HG03066 (cell line): Measurements from ENCODE around the gene RGS17.
"Not testable (repeated sequence)": the region's sequence is repeated elsewhere in the genome, so short reads cannot be mapped to it uniquely, and the experiment has no call there.

ENCODE experiments used
- ATAC-seq: cut with Tn5 transposase; IDR thresholded peaks from one replicate; pipeline ENCODE4 v1.9.1; 2021; ENCODE audit warnings: low read depth; ENCODE audit not compliant: unreplicated experiment

Gene RGS17

DNA sequence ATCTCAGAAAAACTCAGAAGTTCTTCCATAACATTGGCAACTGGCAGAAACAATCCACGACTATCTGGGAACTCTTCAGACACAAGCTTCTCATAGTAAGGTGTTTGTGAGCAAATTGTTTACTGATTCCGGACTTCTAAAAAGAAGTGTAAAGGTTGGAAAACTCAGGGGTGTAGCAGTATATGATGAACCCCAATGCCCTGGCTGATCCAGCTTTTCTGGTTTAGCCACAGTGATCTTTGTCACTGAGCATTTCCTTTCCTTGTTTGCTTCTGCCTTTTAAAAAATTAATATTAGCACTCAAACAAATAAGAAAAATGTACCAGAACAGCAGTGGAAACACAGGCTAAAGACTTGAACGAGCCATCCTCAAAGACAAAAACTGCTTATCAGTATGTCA is 4.9 kb downstream of the RGS17 start:
- ATAC-seq: no peak

DNA sequence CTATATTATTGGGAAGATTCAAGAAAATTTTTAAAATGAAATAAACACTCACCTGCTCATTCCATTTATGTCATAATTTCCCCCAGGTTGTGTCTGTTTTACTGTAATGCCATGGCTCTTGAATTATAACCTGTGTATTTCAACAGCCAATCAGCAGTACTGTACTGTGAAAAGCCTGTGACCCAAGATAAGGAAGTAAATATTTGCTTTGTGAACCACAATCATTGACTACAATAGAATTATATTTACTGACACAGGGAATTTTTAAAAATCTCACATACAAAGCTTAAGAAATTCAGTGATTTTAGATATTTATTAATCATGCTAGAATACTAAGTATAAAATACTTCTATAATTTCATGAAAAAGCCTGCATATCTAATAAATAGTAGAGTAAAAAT is 6.0 kb downstream of the RGS17 start:
- no peak for ATAC-seq

DNA sequence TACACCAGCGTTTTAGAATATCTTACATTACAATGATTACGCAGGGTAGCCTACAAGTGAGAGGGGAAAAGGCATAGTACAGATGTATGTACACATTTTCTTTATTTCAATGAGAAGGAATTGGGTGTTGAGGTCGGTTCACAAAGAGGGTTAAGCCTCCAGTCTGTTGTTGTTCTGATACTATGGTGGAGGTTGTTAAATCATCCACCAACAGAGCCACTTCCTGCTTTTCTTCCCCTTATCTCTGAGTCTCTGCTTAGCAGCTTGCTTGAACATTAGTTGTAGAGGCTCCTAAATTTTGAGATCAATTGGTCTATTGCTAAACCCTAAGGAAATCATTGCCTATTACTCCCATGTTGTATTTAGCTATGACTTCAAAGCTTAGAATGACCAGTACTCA is 7.3 kb downstream of the RGS17 start:
- no peak for ATAC-seq

DNA sequence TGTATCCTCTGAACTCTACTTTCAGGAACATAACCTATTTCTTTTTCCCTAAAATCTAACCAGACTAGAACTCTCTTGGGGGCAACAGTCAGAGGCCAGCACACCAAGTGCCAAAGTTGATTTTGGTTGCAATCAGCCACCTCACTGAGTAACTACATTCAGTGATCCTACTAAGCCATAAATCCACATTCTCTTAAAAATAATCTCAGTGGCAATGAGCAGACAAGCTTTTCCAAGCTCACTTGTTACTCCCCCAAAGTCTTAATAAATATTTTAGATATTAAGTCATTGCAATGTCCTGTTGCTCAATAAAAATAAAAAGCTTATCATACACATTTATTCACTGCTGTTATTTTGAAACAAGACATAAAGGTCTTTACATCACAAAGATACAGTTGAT is 9.8 kb downstream of the RGS17 start:
- ATAC-seq: no peak

- peak; percentile 96 for ATAC-seq
These were observed 12.8 kb downstream of the RGS17 start for GRCh38 chr6:153117986-153118879.

DNA sequence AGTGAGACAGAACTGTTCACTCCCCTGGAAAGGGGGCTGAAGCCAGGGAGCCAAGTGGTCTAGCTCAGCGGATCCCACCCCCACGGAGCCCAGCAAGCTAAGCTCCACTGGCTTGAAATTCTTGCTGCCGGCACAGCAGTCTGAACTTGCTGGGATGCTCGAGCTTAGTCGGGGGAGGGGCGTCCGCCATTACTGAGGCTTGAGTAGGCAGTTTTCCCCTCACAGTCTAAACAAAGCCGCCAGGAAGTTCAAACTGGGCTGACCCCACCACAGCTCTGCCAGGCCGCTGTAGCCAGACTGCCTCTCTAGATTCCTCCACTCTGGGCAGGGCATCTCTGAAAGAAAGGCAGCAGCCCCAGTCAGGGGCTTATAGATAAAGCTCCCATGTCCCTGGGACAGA is 20.0 kb downstream of the RGS17 start:
- not testable (repeated sequence) for ATAC-seq

- not testable (repeated sequence) for ATAC-seq
These were observed 20.5 kb downstream of the RGS17 start for GRCh38 chr6:153110612-153111011.

DNA sequence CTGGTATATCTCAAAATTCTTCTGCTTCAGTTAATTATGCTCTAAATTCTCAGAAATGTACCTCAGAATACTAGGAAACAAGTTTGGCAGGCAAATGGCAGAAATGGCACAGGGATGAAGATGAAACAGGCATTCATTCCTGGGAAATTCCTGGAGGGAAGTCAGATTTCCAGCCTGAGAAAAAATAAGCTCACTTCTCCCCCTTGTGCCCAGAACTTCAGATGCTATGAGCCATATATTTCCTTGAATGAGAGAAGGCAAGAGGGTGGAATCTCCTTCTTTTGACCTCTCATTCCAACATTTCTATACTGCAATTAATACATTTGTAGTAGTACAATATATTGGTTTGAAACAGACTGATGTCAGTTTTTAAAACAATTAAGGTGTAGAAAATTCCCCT is 22.8 kb downstream of the RGS17 start:
- no peak for ATAC-seq

DNA sequence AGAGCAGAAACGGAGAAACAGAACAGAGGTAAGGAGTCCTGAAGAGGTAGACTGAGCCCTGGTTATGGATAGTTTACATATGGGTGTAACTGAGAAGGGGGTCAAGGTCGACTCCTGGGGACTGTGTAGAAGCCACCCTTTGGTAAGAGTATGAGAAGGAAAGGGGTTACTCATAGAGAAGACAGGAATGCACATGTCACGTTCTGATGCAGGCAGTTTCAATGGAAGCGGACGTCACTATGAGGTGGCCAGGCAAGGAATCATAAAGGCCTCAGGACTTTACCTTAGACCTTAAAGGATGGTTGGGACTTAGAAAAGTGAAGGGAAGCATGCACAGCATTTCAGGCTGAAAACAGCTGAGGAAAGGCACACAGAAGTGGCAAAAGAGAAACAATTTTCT is 25.1 kb downstream of the RGS17 start:
- no peak for ATAC-seq

DNA sequence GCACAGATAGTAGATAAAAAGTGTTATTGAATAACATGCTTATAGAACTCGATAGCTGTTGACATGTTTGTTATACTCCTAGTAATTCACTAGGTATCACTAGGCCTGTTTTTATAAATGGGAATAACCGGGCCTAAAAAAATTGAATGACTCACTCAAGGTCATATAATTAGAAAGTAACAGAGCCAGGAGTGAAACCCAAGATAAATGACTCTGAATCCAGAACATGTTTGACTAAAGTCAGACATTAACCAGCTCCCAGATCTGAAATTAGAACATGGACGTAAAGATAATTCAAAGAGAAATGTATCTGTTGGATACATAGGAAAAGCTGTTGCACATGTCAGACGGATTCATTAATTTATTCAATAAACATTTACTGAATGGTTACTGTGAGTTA is 26.9 kb downstream of the RGS17 start:
- ATAC-seq: no peak

DNA sequence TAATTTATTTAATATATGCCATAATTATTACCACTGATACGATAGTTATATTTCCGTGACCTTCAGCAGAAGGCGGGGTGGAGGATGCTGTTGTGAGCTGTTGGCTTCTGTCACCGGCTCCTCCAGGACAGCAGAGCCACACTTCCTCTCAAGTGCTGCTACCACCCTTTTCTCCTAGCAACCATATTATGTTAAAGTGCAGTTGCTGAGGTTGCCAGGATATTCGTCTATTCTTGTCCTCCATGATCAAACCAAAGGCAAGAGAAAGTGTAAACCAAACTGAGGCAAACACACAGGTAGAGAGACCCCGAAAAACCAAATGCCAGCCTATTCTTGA is 27.8 kb downstream of the RGS17 start:
- ATAC-seq: no peak

GRCh38 chr6:153102605-153103318 is 28.3 kb downstream of the RGS17 start:
- ATAC-seq: no peak

DNA sequence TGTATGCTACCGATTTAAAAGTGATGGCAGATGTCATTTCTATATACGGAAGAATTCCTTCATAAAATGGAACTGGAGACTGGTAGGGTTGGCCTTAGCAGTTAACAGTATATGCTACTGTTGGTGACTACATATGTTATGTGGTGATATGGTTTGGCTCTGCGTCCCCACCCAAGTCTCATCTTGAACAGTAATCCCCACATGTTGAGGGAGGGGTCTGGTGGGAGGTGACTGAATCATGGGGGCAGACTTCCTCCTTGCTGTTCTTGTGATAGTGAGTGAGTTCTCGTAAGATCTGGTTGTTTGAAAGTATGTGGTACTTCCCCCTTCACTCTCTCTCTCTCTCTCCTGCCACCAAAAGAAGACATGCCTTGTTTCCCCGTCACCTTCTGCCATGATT is 29.6 kb downstream of the RGS17 start:
- no peak for ATAC-seq

- no peak for ATAC-seq
These were observed 31.4 kb downstream of the RGS17 start for GRCh38 chr6:153099636-153100035.

GRCh38 chr6:153096792-153097191 is 34.3 kb downstream of the RGS17 start:
- no peak for ATAC-seq

DNA sequence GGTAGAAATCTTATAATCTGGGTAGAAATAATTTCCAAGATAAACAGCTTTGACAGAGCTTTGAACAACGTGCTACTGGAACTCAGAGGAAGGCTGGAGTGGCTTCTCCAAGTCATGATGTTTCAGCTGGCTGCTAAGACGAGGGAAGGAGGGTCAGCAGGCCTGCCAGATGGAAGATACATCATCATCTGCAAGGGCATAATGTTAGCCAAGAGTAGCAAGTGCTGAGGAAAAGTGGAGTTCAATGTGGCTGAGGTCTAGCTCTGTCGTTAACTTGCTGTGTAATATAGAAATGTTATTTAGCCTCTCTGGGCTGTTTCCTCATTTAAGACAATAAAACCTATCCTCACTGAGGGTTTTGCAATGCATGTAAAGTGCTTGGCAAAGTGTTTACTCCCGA is 35.1 kb downstream of the RGS17 start:
- no peak for ATAC-seq

DNA sequence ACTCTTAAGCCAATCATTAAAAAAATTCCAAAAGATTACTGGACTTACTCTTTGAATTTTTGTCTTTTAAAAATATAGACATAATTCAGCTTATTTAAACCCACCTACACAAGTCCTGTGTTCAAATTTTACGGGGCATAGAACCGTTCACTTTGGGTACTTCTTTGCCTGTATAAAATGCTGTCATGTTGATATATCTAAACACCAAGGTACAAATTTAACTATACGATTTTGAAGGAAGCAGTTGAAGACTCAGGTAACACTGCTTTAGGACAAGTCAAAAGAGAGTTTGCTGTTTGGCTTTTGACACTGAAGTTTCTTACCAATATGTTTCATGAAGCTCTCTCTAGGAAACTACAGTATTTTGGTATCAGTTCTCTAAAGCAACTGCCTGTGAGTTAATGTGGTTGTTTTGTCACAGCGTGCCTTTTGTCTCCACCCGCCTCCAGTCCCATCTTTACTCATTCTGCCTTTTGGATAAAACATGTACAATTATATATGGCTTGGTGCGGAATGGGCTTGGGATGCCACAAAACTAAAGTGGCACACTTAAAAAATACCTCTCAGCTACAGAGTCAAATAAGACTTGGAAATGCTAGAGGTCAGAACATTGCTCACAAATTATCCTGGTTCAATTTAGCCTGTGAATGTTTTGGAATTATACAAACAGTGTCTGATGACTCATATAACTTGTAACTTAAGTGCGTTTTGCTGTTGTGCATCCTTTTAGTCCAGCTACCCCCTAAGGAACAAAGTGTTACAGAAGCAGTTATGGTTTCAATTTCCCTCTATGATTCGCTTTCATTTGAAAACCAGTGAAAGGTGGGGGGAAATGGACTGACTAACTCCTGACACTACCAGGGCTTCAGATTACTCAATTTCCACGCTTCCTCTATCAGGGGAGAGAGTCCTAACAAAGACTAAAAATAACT is 38.7 kb downstream of the RGS17 start:
- peak; percentile 88 for ATAC-seq

- no peak for ATAC-seq
These were observed 40.7 kb downstream of the RGS17 start for GRCh38 chr6:153090241-153090930.

DNA sequence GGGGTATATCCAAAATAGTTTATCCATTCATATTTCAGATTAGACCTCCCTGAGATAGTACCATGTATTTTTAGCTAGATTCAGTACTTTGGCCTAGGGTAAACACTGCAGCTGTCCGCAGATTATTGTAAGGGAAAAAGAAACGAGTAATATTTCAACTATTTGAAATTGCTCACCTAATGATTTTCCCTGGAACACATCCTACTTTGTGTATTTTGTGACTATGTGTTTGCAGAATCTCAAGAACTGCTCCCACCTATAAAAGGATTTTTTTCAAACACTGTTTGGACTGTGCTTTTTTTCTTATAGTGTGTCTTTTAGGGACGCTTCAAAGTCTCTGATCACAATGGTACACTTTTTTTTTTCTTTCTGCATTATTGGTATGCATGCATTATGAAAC is 42.3 kb downstream of the RGS17 start:
- ATAC-seq: no peak

- no peak for ATAC-seq
These were observed 43.6 kb downstream of the RGS17 start for GRCh38 chr6:153087436-153087835.
